ENCODE results near the gene RABEP2. TPM values are rescaled to one million over a fixed set of nuclear protein-coding genes. Genes with fewer than 3 reads are reported as not detected.

RABEP2 gene
- polyA plus RNA-seq, 1 donor (not counting 4 experiments of a cell fraction or from before 2014, with no cell fraction given): 8.7 TPM

- Histone ChIP-seq H3K4me3 (ENCODE audit: control insufficient read depth in 2 of 3, extremely low read depth in 1 of 3, insufficient read depth in 2 of 3, low read depth in 1 of 3, low read length in 3 of 3) (no peak overlapping the region), H3K9me3 (ENCODE audit: control insufficient read depth, low read depth, low read length) (no peaks in the 10 kb centered on the region), H3K9me1 (ENCODE audit: control insufficient read depth, extremely low read depth, insufficient read depth, low read length) (no peaks in the 10 kb centered on the region), H4K20me1 (ENCODE audit: control insufficient read depth, extremely low read depth, insufficient read depth, low read length) (no peaks in the 10 kb centered on the region), H2AFZ (ENCODE audit: control insufficient read depth, low read length) (no peak overlapping the region), H3K4me2 (ENCODE audit: control insufficient read depth, extremely low read depth, insufficient read depth, low read depth, low read length) (no peak overlapping the region), H3K9ac (ENCODE audit: control insufficient read depth, extremely low read depth, insufficient read depth, low read length) (no peak overlapping the region), H3K79me2 (ENCODE audit: control insufficient read depth, insufficient read depth, low read length) (no peaks in the 10 kb centered on the region), H3K4me1 (ENCODE audit: control insufficient read depth, extremely low read depth, insufficient read depth, low read length) (peaks cover 2% of the 10 kb centered on the region), H3K27me3 (ENCODE audit: control insufficient read depth, extremely low read depth, insufficient read depth, low read length) (no peaks in the 10 kb centered on the region), H3K36me3 (ENCODE audit: control insufficient read depth in 2 of 2, extremely low read depth in 1 of 2, insufficient read depth in 2 of 2, low read length in 2 of 2) (no peaks in the 10 kb centered on the region), H3K27ac (ENCODE audit: control insufficient read depth, insufficient read depth, low read length) (no peak overlapping the region)
- no peak for TF ChIP-seq CTCF (optimal IDR thresholded peaks at IDR 0.05 in 1 of 3, IDR thresholded peaks at IDR 0.05 in 1 of 3, conservative IDR thresholded peaks at IDR 0.05 in 1 of 3; ENCODE audit: extremely low read depth in 1 of 3, insufficient read depth in 2 of 3, low read length in 3 of 3)
- no peak for TF ChIP-seq EZH2 (IDR thresholded peaks at IDR 0.05; ENCODE audit: low read length)
- no peak for FAIRE-seq
- dilution Hi-C loops (cut with MboI; ENCODE audit: extremely low pct_ligation_motif_present, low sequenced_read_pairs): no loop called here
- no peak for DNase-seq (ENCODE audit: low read depth, low spot score)
These were observed 5.6 kb upstream of the RABEP2 start for GRCh38 chr16:28930652-28931051.

GRCh38 chr16:28930203-28930602 is 5.2 kb upstream of the RABEP2 start:
- TF ChIP-seq CTCF (optimal IDR thresholded peaks at IDR 0.05 in 1 of 3, IDR thresholded peaks at IDR 0.05 in 1 of 3, conservative IDR thresholded peaks at IDR 0.05 in 1 of 3; ENCODE audit: extremely low read depth in 1 of 3, insufficient read depth in 2 of 3, low read length in 3 of 3): no peak
- TF ChIP-seq EZH2 (IDR thresholded peaks at IDR 0.05; ENCODE audit: low read length): no peak
- no peaks in the 10 kb centered on the region for H3K79me2 ChIP-seq (ENCODE audit: control insufficient read depth, insufficient read depth, low read length)
- no peak for FAIRE-seq
- H3K9me3 ChIP-seq (ENCODE audit: control insufficient read depth, low read depth, low read length): no peaks in the 10 kb centered on the region
- no peak overlapping the region for H2AFZ ChIP-seq (ENCODE audit: control insufficient read depth, low read length)
- H3K27ac ChIP-seq (ENCODE audit: control insufficient read depth, insufficient read depth, low read length): no peak overlapping the region
- no peaks in the 10 kb centered on the region for H4K20me1 ChIP-seq (ENCODE audit: control insufficient read depth, extremely low read depth, insufficient read depth, low read length)
- no peak overlapping the region for H3K9ac ChIP-seq (ENCODE audit: control insufficient read depth, extremely low read depth, insufficient read depth, low read length)
- no peak overlapping the region for H3K4me2 ChIP-seq (ENCODE audit: control insufficient read depth, extremely low read depth, insufficient read depth, low read depth, low read length)
- H3K27me3 ChIP-seq (ENCODE audit: control insufficient read depth, extremely low read depth, insufficient read depth, low read length): no peaks in the 10 kb centered on the region
- no peaks in the 10 kb centered on the region for H3K36me3 ChIP-seq (ENCODE audit: control insufficient read depth in 2 of 2, extremely low read depth in 1 of 2, insufficient read depth in 2 of 2, low read length in 2 of 2)
- H3K9me1 ChIP-seq (ENCODE audit: control insufficient read depth, extremely low read depth, insufficient read depth, low read length): no peaks in the 10 kb centered on the region
- no peak overlapping the region for H3K4me3 ChIP-seq (ENCODE audit: control insufficient read depth in 2 of 3, extremely low read depth in 1 of 3, insufficient read depth in 2 of 3, low read depth in 1 of 3, low read length in 3 of 3)
- peaks cover 3% of the 10 kb centered on the region for H3K4me1 ChIP-seq (ENCODE audit: control insufficient read depth, extremely low read depth, insufficient read depth, low read length)
- dilution Hi-C loops (cut with MboI; ENCODE audit: extremely low pct_ligation_motif_present, low sequenced_read_pairs): no loop called here
- no peak for DNase-seq (ENCODE audit: low read depth, low spot score)
